Right lobe of liver (tissue), 6 donors: ENCODE data around the gene RBL2. TPM values are rescaled to one million over a fixed set of nuclear protein-coding genes. Genes with fewer than 3 reads are reported as not detected.

Source experiments
- ATAC-seq, 4 donors: fragments of 200-7000 bp; cut with Tn5 transposase; one replicate each; pipeline ENCODE4 v1.9.1; 2020; ENCODE audit warnings: mild to moderate bottlenecking in 4 of 4, moderate library complexity in 4 of 4
- DNase-seq, 3 donors: peaks; one replicate each; pipeline ENCODE4 v3.0.0-alpha.2; 2020
- H3K27ac ChIP-seq, 3 donors: fragments of 200-600 bp; one replicate each; pipeline ENCODE4 v1.8.0; 2022
- H3K27me3 ChIP-seq, 2 donors: fragments of 200-600 bp; one replicate each; pipeline ENCODE4 v1.8.0; 2022
- H3K36me3 ChIP-seq, 4 donors: fragments of 200-600 bp; sonication (generic) in 1 of 4; one replicate each; pipeline versions ENCODE4 v1.5.1 to v1.8.0; 2017 to 2022; ENCODE audit warnings: control low read depth in 1 of 4
- H3K4me1 ChIP-seq, 4 donors: fragments of 200-600 bp; sonication (generic) in 1 of 4; one replicate each; pipeline versions ENCODE4 v1.5.1 to v1.8.0; 2017 to 2022; ENCODE audit warnings: control low read depth in 1 of 4
- H3K4me3 ChIP-seq, 3 donors: fragments of 200-600 bp; one replicate each; pipeline ENCODE4 v1.8.0; 2022
- H3K9me3 ChIP-seq, 4 donors: fragments of 200-600 bp; sonication (generic) in 1 of 4; one replicate each; pipeline versions ENCODE4 v1.5.1 to v1.8.0; 2017 to 2022; ENCODE audit warnings: control low read depth in 1 of 4
- CTCF ChIP-seq, 4 donors: fragments of 200-600 bp in 3 of 4; fragments of 450-650 bp in 1 of 4; IDR thresholded peaks; one replicate each; pipeline versions ENCODE4 v1.5.1 to v1.8.0; 2016 to 2022; ENCODE audit warnings: antibody characterized with exemption in 4 of 4, mild to moderate bottlenecking in 2 of 4
- POLR2A ChIP-seq: fragments of 450-650 bp; IDR thresholded peaks from one replicate; pipeline ENCODE4 v1.6.1; 2017; ENCODE audit warnings: antibody characterized with exemption, mild to moderate bottlenecking
- WGBS: methylation state at CpG from one replicate; pipeline ENCODE4 v1.1.6; 2018; ENCODE audit warnings: low coverage, low lambda C conversion rate; ENCODE audit not compliant: insufficient coverage; ENCODE audit errors: missing lambda C conversion rate; 5-methylcytosine and 5-hydroxymethylcytosine counted together
- intact Hi-C, 2 donors: fragments of 100-400 bp; cut with DNase I; formaldehyde crosslinking; loops; one replicate each; pipeline versions ENCODE4 v1.11.2 to v1.14.1; 2022
- total RNA-seq, 6 experiments: library from RNA; depleted of rRNA in 2 of 6; stranded (reverse); fragments of >200 nt in 2 of 6; fragmentation: NEBNext Ultra II Directional in 3 of 6; extraction: Animal tissue kit (Norgen Biotek cat#: 25700) in 3 of 6; gene quantifications; one replicate each; pipeline versions ENCODE4 v1.1.0 to v1.2.4, GENCODE V29; 2016 to 2023
- donor health status: DM: no; HTN: yes; CAD: no.
- donor health status: DM: no; HTN: no; CAD: no.
- donor health status: DM: no; HTN: no; CAD: no.
- donor health status: DM: no; HTN: yes; CAD: no.
- donor health status: DM: no; HTN: yes; CAD: no.

The RBL2 gene
- total RNA-seq, 6 experiments from 2014 or later = 26.3 to 63.1 (median 38.8) TPM

DNA sequence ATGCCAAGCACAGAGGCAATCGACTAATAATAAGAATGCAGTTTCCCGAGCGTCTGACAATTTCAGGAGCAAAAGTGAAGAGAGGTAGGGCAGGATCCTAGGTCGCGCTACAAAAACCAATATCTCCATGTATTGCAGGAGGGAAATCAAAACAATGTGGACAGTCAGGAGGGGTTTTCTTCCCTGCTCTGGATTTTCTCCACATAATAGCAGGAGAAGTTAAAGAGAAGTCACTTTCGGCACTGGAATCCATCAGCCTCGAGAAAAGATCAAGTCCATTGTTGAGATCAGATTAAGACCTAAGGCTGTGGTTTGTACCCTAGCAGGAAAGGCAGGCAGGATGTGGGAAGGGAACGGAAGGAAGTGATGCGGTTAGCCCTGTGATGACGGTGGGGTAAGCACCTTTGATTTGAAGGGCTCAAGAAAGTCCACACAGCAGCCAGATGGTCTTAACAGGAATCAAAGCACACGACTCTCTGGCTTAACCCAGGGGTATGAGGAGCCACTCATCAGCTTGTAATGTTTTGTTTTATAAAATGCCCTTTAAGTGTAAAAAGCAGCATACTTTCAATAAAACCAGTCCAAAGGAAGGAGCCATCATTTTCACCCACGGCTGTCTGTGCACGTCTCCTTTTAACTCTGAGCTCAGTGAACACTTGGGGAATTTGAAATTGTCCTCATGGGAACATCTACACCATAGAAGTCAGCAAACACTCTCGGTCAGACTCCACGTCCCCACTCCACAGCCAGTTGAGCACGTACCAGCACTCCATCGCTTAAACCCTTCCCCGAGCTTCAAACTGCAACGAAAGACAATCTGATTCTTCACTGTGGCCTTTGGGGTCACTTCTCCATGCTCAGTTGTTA, 84.5 kb downstream of the RBL2 start:
- WGBS = 62% methylated on average over 19 of the region's 19 CpGs
- TF ChIP-seq CTCF (IDR thresholded peaks at IDR 0.05) (no peak), POLR2A (no peak)
- ATAC-seq (peak; percentile 76 to 82 (median 78)), DNase-seq (peak in 1 of 3 donors; percentile 62)
- no peaks in the 10 kb centered on the region for H3K27me3 ChIP-seq
- H3K36me3 ChIP-seq = no peaks in the 10 kb centered on the region
- no peak overlapping the region for H3K4me3 ChIP-seq
- no peaks in the 10 kb centered on the region for H3K9me3 ChIP-seq
- no peaks in the 10 kb centered on the region for H3K4me1 ChIP-seq
- peak overlapping the region; percentile 53 to 75 (median 63) for H3K27ac ChIP-seq
- intact Hi-C loops = no loop called here

- H3K4me3 ChIP-seq = no peak overlapping the region
- DNase-seq = no peak
- WGBS = 85% methylated on average over 7 of the region's 8 CpGs
Observed at GRCh38 chr16:53519417-53520091, 85.3 kb downstream of the RBL2 start.

DNA sequence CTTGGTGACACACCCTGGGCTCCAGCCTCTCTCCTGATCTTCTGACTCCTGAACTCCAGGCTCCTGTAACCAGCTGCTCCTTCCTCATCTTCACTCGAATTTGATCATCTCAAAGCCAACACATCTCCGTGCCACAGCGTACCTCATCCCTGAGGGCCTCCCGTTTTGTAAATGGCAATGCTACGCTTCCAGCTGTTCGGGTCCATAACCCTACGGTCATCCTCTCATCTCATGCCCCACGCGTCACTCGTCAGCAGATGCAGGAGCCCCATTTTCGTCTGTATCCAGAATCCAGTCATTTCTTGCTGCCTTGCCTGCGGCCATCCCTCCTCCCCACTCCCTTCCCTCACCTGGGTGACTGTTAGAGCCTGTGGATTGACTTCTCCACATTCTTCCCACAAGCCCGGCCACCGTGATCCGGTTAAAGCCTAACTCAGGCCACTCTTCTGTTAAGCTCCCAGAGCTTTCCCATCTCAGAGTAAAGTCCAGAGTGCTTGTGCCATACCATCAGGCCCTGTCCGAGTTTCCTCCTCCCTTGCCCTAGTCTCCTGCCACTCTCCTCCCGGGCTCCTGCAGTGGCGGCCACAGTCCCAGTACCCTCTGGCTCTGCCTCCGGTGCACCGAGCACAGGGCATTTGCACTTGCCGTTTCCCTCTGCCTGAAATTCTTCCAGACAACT, 89.0 kb downstream of the RBL2 start:
- WGBS = 91% methylated on average over 19 of the region's 21 CpGs
- Histone ChIP-seq H3K9me3 (no peaks in the 10 kb centered on the region), H3K4me1 (no peaks in the 10 kb centered on the region), H3K4me3 (no peak overlapping the region), H3K36me3 (no peaks in the 10 kb centered on the region), H3K27ac (no peak overlapping the region), H3K27me3 (no peaks in the 10 kb centered on the region)
- TF ChIP-seq CTCF (IDR thresholded peaks at IDR 0.05) (no peak), POLR2A (no peak)
- DNase-seq (no peak), ATAC-seq (peak in 1 of 4 donors; percentile 62)
- intact Hi-C loops = no loop called here

More at GRCh38 chr16:53519417-53520091, 85.3 kb downstream of the RBL2 start:
- Histone ChIP-seq H3K27ac (peak overlapping the region; percentile 53 to 75 (median 63)), H3K27me3 (no peaks in the 10 kb centered on the region), H3K9me3 (no peaks in the 10 kb centered on the region), H3K4me1 (no peaks in the 10 kb centered on the region), H3K36me3 (no peaks in the 10 kb centered on the region)
- intact Hi-C loops = no loop called here
- no peak for ATAC-seq
- TF ChIP-seq POLR2A (no peak), CTCF (IDR thresholded peaks at IDR 0.05) (no peak)

DNA sequence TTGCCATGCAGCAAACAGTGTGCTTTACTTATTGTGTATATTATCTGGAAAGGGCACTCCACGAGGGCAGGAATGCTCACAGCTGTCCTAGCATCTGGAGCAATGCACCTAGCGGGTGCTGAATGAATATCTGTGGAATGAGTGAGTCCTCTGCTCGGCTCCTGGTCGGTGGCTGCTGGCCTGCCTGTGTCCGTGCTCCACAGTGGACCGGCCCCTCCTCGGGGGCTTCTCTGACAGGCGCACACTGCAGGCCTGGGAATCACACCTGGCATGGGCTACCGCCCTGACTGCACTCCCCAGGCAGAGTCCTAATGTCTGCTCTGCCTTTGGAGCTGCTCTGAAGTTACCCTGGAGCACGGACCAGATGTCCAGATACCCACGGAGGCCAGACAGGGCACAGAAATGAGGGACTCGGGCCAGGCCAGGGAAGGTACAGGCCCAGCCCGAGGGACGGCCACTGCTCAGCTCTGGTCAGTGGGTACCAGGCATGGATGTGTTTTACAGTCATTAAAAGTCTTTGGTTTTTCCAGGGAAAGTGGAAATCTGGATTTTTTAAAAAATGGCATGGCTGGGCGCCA, 89.8 kb downstream of the RBL2 start:
- DNase-seq (no peak), ATAC-seq (no peak)
- no peak overlapping the region for H3K27ac ChIP-seq
- no peaks in the 10 kb centered on the region for H3K36me3 ChIP-seq
- H3K9me3 ChIP-seq = no peaks in the 10 kb centered on the region
- 71% methylated on average over 1 of the region's 15 CpGs for WGBS
- H3K4me1 ChIP-seq = no peaks in the 10 kb centered on the region
- no peaks in the 10 kb centered on the region for H3K27me3 ChIP-seq
- intact Hi-C loops = no loop called here
- no peak overlapping the region for H3K4me3 ChIP-seq
- no peak for TF ChIP-seq CTCF (IDR thresholded peaks at IDR 0.05)
- no peak for TF ChIP-seq POLR2A
